Measurements from ENCODE around the gene AUTS2. TPM values are rescaled to one million over a fixed set of nuclear protein-coding genes. Genes with fewer than 3 reads are reported as not detected.

Gene AUTS2
- total RNA-seq, 1 experiment from 2014 or later = 256 TPM

GRCh38 chr7:69822386-69822785 is 224.1 kb downstream of the AUTS2 start:
- Histone ChIP-seq H3K4ac (ENCODE audit: low read depth, low read length) (no peak overlapping the region), H3K56ac (ENCODE audit: insufficient read length, low read depth, low read length) (no peak overlapping the region), H3K4me1 (ENCODE audit: insufficient read depth, low read length) (peaks cover under 1% of the 10 kb centered on the region), H3K23me2 (ENCODE audit: insufficient read length, low read depth, low read length, poor library complexity, severe bottlenecking) (no peaks in the 10 kb centered on the region), H4K91ac (ENCODE audit: insufficient read length, low read depth, low read length) (no peak overlapping the region), H4K20me1 (ENCODE audit: control insufficient read depth, insufficient read depth, insufficient read length) (no peaks in the 10 kb centered on the region), H4K5ac (ENCODE audit: insufficient read length, low read depth, low read length) (no peak overlapping the region), H2AK5ac (ENCODE audit: insufficient read length, low read length) (no peak overlapping the region), H2BK12ac (ENCODE audit: insufficient read length, low read depth, low read length) (no peak overlapping the region), H3K9ac (ENCODE audit: extremely low read depth, insufficient read length, low read length) (no peak overlapping the region), H2BK120ac (ENCODE audit: low read depth, low read length, poor library complexity, severe bottlenecking) (no peak overlapping the region), H3K79me2 (ENCODE audit: insufficient read depth, low read length) (no peaks in the 10 kb centered on the region), H2BK20ac (ENCODE audit: low read depth, low read length, poor library complexity, severe bottlenecking) (no peak overlapping the region), H3K23ac (ENCODE audit: insufficient read length, low read depth, low read length) (no peak overlapping the region), H3K27ac (ENCODE audit: insufficient read length, low read depth, low read length) (no peak overlapping the region), H4K8ac (replicated peaks; ENCODE audit: insufficient read length, low read depth, low read length) (no peak overlapping the region), H3K9me3 (ENCODE audit: control insufficient read depth, low read depth, low read length) (no peaks in the 10 kb centered on the region), H3K27me3 (ENCODE audit: insufficient read depth, low read length) (no peaks in the 10 kb centered on the region), H3K14ac (ENCODE audit: insufficient read depth, low read length) (no peak overlapping the region), H2BK5ac (ENCODE audit: insufficient read length, low read length) (no peak overlapping the region), H3T11ph (ENCODE audit: low read length) (no peak overlapping the region), H2BK15ac (ENCODE audit: low read depth, low read length) (no peak overlapping the region), H3K18ac (ENCODE audit: insufficient read length, low read depth, low read length) (no peak overlapping the region), H3K4me2 (ENCODE audit: insufficient read depth, insufficient read length, low read length) (no peak overlapping the region), H3K79me1 (ENCODE audit: insufficient read depth, low read depth, low read length, poor library complexity, severe bottlenecking) (no peaks in the 10 kb centered on the region), H2AFZ (ENCODE audit: low read length) (no peak overlapping the region)
- no peak for DNase-seq
- Mint-ChIP-seq H3K4me1 (peaks cover 42 to 45% of the 10 kb centered on the region in 2 experiments), H3K27me3 (ENCODE audit: low read depth) (no peaks in the 10 kb centered on the region), H3K4me3 (no peak overlapping the region), H3K9me3 (no peaks in the 10 kb centered on the region), H3K27ac (no peak overlapping the region), H3K36me3 (ENCODE audit: insufficient read depth in 1 of 3, low read depth in 3 of 3) (no peaks in the 10 kb centered on the region)
- no peak for TF ChIP-seq CTCF (conservative IDR thresholded peaks at IDR 0.05)
- no CpG with 5 or more reads among the region's 1 CpG for WGBS (ENCODE audit: extremely low coverage, insufficient read length, low lambda C conversion rate)

All from H9 (cell line).